HepG2 (cell line): ENCODE data around the gene RPS28. TPM values are rescaled to one million over a fixed set of nuclear protein-coding genes. Genes with fewer than 3 reads are reported as not detected.

Source experiments
- AGO2 ChIP-seq: fragments of 200-400 bp; formaldehyde crosslinking; optimal IDR thresholded peaks from 2 replicates; pipeline ENCODE3; 2017; ENCODE audit warnings: mild to moderate bottlenecking, low read depth, low read length, moderate library complexity
- HDAC6 ChIP-seq: fragments of 200-600 bp; sonication (generic); IDR thresholded peaks from 2 replicates; pipeline ENCODE4 v1.7.0; 2017; ENCODE audit warnings: mild to moderate bottlenecking, antibody characterized with exemption, low read length, low read depth
- KLF15 ChIP-seq: sonication (generic); formaldehyde crosslinking; IDR thresholded peaks from 2 replicates; pipeline ENCODE4 v1.8.1; 2023; ENCODE audit warnings: borderline replicate concordance, mild to moderate bottlenecking, inconsistent platforms, missing genetic modification reagents, mixed read lengths
- MAFK ChIP-seq, 2 experiments: IDR thresholded peaks in 1 of 2; conservative IDR thresholded peaks in 1 of 2; 2 replicates each; pipeline ENCODE4 v1.6.1; 2011; ENCODE audit warnings: improper control_type of control experiment in 2 of 2, low read length in 2 of 2
- MBNL3 ChIP-seq: fragments of 250-450 bp; sonication (Bioruptor Pico); conservative IDR thresholded peaks from 2 replicates; pipeline ENCODE4 v1.8.0; 2022; ENCODE audit warnings: mild to moderate bottlenecking, inconsistent platforms
- MYNN ChIP-seq: sonication (generic); formaldehyde crosslinking; IDR thresholded peaks from 2 replicates; pipeline ENCODE4 v1.4.0; 2020; ENCODE audit warnings: mild to moderate bottlenecking, low read depth, missing genetic modification reagents
- NCOA1 ChIP-seq: sonication (generic); formaldehyde crosslinking; IDR thresholded peaks from 2 replicates; pipeline ENCODE4 v1.9.0; 2021; ENCODE audit warnings: missing genetic modification reagents
- NFE2 ChIP-seq: sonication (generic); formaldehyde crosslinking; IDR thresholded peaks from 2 replicates; pipeline ENCODE4 v1.4.0; 2020; ENCODE audit warnings: missing genetic modification reagents
- RBM39 ChIP-seq: fragments of 200-400 bp; formaldehyde crosslinking; IDR thresholded peaks from one replicate; pipeline ENCODE4 v1.6.1; 2018; ENCODE audit warnings: antibody characterized with exemption, mild to moderate bottlenecking, low read depth, low read length; ENCODE audit not compliant: poor library complexity, severe bottlenecking
- ZBTB7A ChIP-seq: sonication (generic); formaldehyde crosslinking; IDR thresholded peaks from 2 replicates; pipeline ENCODE4 v1.8.0; 2022; ENCODE audit warnings: mild to moderate bottlenecking, missing genetic modification reagents
- ZKSCAN5 ChIP-seq: sonication (generic); formaldehyde crosslinking; IDR thresholded peaks from 2 replicates; pipeline ENCODE4 v1.5.1; 2020; ENCODE audit warnings: mild to moderate bottlenecking, missing genetic modification reagents
- ZNF121 ChIP-seq: sonication (generic); formaldehyde crosslinking; IDR thresholded peaks from 2 replicates; pipeline ENCODE4 v1.5.0; 2020; ENCODE audit warnings: mild to moderate bottlenecking, missing genetic modification reagents
- ZNF24 ChIP-seq: fragments of 450-650 bp; IDR thresholded peaks from 2 replicates; pipeline ENCODE4 v1.6.1; 2017; ENCODE audit warnings: antibody characterized with exemption, mild to moderate bottlenecking
- ZNF333 ChIP-seq: sonication (generic); formaldehyde crosslinking; IDR thresholded peaks from 2 replicates; pipeline ENCODE4 v1.4.0; 2020; ENCODE audit warnings: mild to moderate bottlenecking, missing genetic modification reagents, borderline replicate concordance
- ZNF33A ChIP-seq: sonication (generic); formaldehyde crosslinking; IDR thresholded peaks from 2 replicates; pipeline ENCODE4 v1.5.1; 2020; ENCODE audit warnings: missing genetic modification reagents, mild to moderate bottlenecking, moderate library complexity, borderline replicate concordance
- ZNF446 ChIP-seq: sonication (generic); formaldehyde crosslinking; IDR thresholded peaks from 2 replicates; pipeline ENCODE4 v1.5.0; 2020; ENCODE audit warnings: mild to moderate bottlenecking, missing genetic modification reagents
- ZNF598 ChIP-seq: sonication (generic); formaldehyde crosslinking; IDR thresholded peaks from 2 replicates; pipeline ENCODE4 v1.5.1; 2020; ENCODE audit warnings: mild to moderate bottlenecking, missing genetic modification reagents, borderline replicate concordance
- ZNF781 ChIP-seq: sonication (generic); formaldehyde crosslinking; IDR thresholded peaks from 2 replicates; pipeline ENCODE4 v1.5.1; 2020; ENCODE audit warnings: borderline replicate concordance, mild to moderate bottlenecking, missing genetic modification reagents; ENCODE audit errors: not compliant biosample characterization
- polyA plus RNA-seq, 8 experiments: library from polyadenylated mRNA; depleted of rRNA in 3 of 8; stranded (reverse) in 7 of 8; unstranded in 1 of 8; fragments of >200 nt; fragmentation: Illumina TruSeq in 4 of 8; extraction: Trizol in 4 of 8; gene quantifications; 2 replicates each; pipeline versions ENCODE4 v1.2.1 to v1.2.3, GENCODE V29; 2011 to 2016; ENCODE audit warnings: low read depth in 4 of 8, missing spikeins in 1 of 8, mixed read lengths in 1 of 8; ENCODE audit not compliant: insufficient read depth in 1 of 8
- total RNA-seq, 5 experiments: library from RNA; depleted of rRNA; stranded (reverse); fragments of >200 nt; fragmentation: Illumina TruSeq; extraction: Trizol; gene quantifications; 2 replicates each; pipeline ENCODE4 v1.2.3, GENCODE V29; 2016; ENCODE audit warnings: low read depth in 1 of 5
- TF ChIP-seq, protein P1 (sequence below): sonication (generic); formaldehyde crosslinking; conservative IDR thresholded peaks from 2 replicates; pipeline ENCODE4 v1.8.1; 2023; ENCODE audit warnings: missing genetic modification reagents
- TF ChIP-seq, protein P2 (sequence below): sonication (generic); formaldehyde crosslinking; IDR thresholded peaks from 2 replicates; pipeline ENCODE4 v1.4.0; 2020; ENCODE audit warnings: low read depth, mild to moderate bottlenecking, missing genetic modification reagents
- TF ChIP-seq, protein P3 (sequence below): sonication (generic); formaldehyde crosslinking; IDR thresholded peaks from 2 replicates; pipeline ENCODE4 v1.4.0; 2020; ENCODE audit warnings: mild to moderate bottlenecking, missing genetic modification reagents
- TF ChIP-seq, protein P4 (sequence below): IDR thresholded peaks from 2 replicates; pipeline ENCODE4 v1.6.1; 2012; ENCODE audit warnings: inconsistent platforms

The RPS28 gene
- total and polyA plus RNA-seq, 2 of the 13 experiments (the other 11 are each of a cell fraction or from before 2014, with no cell fraction given), result 281 to 545 TPM

DNA sequence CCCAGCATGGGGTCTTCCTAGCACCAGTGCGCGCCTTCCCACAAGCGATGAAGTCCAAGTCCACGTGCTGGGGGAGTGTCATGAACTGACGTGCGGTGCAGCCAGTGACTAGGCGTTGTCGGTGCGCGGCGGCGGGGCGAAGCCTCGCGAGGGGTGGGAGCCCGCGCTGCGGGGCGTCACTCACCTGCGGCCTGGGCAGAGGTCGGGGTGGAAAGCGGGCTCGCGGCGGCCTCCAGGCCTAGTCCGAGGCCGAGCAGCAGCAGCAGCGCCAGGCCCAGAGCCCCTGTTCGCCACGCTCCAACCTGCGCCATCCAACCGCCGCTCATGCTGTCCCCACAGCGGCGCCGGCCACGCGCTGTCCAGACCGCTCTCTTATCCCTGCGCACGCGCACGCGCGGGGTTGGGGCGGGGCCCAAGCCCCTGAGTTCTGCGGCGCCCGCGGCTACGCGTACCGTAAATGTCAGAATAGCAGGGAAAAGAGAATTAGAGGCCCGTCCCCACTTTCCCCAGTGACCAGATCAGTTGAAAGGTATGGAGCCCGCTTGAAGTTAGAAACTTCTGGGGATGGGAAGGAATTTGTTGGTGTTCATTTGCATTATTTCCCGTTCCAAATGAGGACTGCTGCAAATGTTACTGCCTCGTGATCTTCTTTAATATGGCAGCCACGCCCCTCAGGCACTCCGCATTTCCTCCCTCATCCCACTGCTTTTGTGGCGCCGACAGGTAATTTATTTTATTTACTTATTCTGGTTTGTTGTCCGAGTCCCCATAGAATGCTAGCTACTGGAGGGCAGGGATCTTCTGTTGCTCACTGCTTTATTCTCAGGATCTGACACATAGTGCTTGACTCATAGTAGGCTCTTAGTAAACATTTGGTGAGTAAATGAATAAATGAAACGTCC lies 13.1 kb upstream of the RPS28 start, which contains the start of gene CD320 (continued):
- TF ChIP-seq, protein P1, sequence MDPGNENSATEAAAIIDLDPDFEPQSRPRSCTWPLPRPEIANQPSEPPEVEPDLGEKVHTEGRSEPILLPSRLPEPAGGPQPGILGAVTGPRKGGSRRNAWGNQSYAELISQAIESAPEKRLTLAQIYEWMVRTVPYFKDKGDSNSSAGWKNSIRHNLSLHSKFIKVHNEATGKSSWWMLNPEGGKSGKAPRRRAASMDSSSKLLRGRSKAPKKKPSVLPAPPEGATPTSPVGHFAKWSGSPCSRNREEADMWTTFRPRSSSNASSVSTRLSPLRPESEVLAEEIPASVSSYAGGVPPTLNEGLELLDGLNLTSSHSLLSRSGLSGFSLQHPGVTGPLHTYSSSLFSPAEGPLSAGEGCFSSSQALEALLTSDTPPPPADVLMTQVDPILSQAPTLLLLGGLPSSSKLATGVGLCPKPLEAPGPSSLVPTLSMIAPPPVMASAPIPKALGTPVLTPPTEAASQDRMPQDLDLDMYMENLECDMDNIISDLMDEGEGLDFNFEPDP (CRISPR knock-in tag), result peak; percentile 87; the same call in 1 of the 2 replicates
- TF ChIP-seq KLF15 (CRISPR knock-in tag), result peak; percentile 43; the same call in 1 of the 2 replicates
- no peak for TF ChIP-seq MBNL3
- TF ChIP-seq ZBTB7A, result peak; percentile 95
- no peak for TF ChIP-seq ZNF121
- peak; percentile 96; the same call in 1 of the 2 replicates for TF ChIP-seq ZNF598 (CRISPR knock-in tag)
- TF ChIP-seq ZKSCAN5 (CRISPR knock-in tag), result 0 out of 2 replicates have a peak, but pooled peaks have one; percentile 23
- TF ChIP-seq, protein P2, sequence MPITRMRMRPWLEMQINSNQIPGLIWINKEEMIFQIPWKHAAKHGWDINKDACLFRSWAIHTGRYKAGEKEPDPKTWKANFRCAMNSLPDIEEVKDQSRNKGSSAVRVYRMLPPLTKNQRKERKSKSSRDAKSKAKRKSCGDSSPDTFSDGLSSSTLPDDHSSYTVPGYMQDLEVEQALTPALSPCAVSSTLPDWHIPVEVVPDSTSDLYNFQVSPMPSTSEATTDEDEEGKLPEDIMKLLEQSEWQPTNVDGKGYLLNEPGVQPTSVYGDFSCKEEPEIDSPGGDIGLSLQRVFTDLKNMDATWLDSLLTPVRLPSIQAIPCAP (CRISPR knock-in tag), result no peak
- TF ChIP-seq ZNF33A (CRISPR knock-in tag), result no peak
- TF ChIP-seq NCOA1 (CRISPR knock-in tag), result peak; percentile 72; the same call in 1 of the 2 replicates
- TF ChIP-seq AGO2, result peak; percentile 99
- peak; percentile 73; the same call in 1 of the 2 replicates for TF ChIP-seq ZNF446
- TF ChIP-seq MAFK (conservative IDR thresholded peaks at IDR 0.05 in 1 of 2, IDR thresholded peaks at IDR 0.05 in 1 of 2; ENCODE audit: low read length in 2 of 2), result no peak
- no peak for TF ChIP-seq ZNF24
- TF ChIP-seq MYNN, result peak; percentile 51; the same call in 1 of the 2 replicates
- TF ChIP-seq, protein P3, sequence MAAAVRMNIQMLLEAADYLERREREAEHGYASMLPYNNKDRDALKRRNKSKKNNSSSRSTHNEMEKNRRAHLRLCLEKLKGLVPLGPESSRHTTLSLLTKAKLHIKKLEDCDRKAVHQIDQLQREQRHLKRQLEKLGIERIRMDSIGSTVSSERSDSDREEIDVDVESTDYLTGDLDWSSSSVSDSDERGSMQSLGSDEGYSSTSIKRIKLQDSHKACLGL (CRISPR knock-in tag), result peak; percentile 95
- peak; percentile 89 for TF ChIP-seq ZNF781 (CRISPR knock-in tag)
- peak; percentile 68 for TF ChIP-seq RBM39
- TF ChIP-seq, protein P4, sequence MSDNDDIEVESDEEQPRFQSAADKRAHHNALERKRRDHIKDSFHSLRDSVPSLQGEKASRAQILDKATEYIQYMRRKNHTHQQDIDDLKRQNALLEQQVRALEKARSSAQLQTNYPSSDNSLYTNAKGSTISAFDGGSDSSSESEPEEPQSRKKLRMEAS, result peak; percentile 99
- 0 out of 2 replicates have a peak, but pooled peaks have one; percentile 48 for TF ChIP-seq ZNF333 (CRISPR knock-in tag)
- TF ChIP-seq HDAC6, result no peak
- no peak for TF ChIP-seq NFE2
